NB4 (cell line): ENCODE measurements around the gene AGBL5.

Experiments used
- DNase-seq: peaks from one replicate; pipeline ENCODE4 v3.0.0; 2010; ENCODE audit warnings: low read depth
- H3K4me3 ChIP-seq: one replicate; pipeline ENCODE4 v1.5.1; 2011; ENCODE audit warnings: mild to moderate bottlenecking, low read depth, low read length, moderate library complexity
- CTCF ChIP-seq: IDR thresholded peaks from one replicate; pipeline ENCODE4 v1.5.1; 2012; ENCODE audit warnings: low read depth, low read length
- MAX ChIP-seq: IDR thresholded peaks from 2 replicates; pipeline ENCODE4 v1.6.1; 2011; ENCODE audit warnings: low read depth, low read length
- MYC ChIP-seq: IDR thresholded peaks from 2 replicates; pipeline ENCODE4 v1.6.1; 2011; ENCODE audit warnings: low read depth, low read length
- POLR2A ChIP-seq: IDR thresholded peaks from 2 replicates; pipeline ENCODE4 v1.6.1; 2011; ENCODE audit warnings: mild to moderate bottlenecking; ENCODE audit not compliant: insufficient read length; ENCODE audit errors: extremely low read depth

AGBL5 gene

GRCh38 chr2:27013738-27014137 lies 37.7 kb upstream of the AGBL5 start:
- no peak for DNase-seq
- no peak overlapping the region for H3K4me3 ChIP-seq
- no peak for TF ChIP-seq MAX
- no peak for TF ChIP-seq POLR2A
- TF ChIP-seq CTCF, result no peak
- no peak for TF ChIP-seq MYC

GRCh38 chr2:27014771-27015433 lies 36.6 kb upstream of the AGBL5 start:
- H3K4me3 ChIP-seq, result no peak overlapping the region
- no peak for DNase-seq
- TF ChIP-seq MYC (no peak), MAX (no peak), POLR2A (no peak), CTCF (no peak)

GRCh38 chr2:27016801-27017325 lies 34.6 kb upstream of the AGBL5 start:
- DNase-seq, result peak; percentile 81
- TF ChIP-seq POLR2A (no peak), MAX (no peak), MYC (no peak), CTCF (peak; percentile 69)
- H3K4me3 ChIP-seq, result no peak overlapping the region

- TF ChIP-seq CTCF, result no peak
- TF ChIP-seq MYC, result no peak
- no peak for TF ChIP-seq POLR2A
- TF ChIP-seq MAX, result no peak
- H3K4me3 ChIP-seq, result no peak overlapping the region
- no peak for DNase-seq
These were observed 33.3 kb upstream of the AGBL5 start for GRCh38 chr2:27018142-27018541.

GRCh38 chr2:27019459-27019858 lies 32.0 kb upstream of the AGBL5 start:
- H3K4me3 ChIP-seq, result no peak overlapping the region
- DNase-seq, result no peak
- TF ChIP-seq POLR2A (no peak), MYC (no peak), MAX (no peak), CTCF (no peak)
